ENCODE measurements around the gene RFTN2.

DNA sequence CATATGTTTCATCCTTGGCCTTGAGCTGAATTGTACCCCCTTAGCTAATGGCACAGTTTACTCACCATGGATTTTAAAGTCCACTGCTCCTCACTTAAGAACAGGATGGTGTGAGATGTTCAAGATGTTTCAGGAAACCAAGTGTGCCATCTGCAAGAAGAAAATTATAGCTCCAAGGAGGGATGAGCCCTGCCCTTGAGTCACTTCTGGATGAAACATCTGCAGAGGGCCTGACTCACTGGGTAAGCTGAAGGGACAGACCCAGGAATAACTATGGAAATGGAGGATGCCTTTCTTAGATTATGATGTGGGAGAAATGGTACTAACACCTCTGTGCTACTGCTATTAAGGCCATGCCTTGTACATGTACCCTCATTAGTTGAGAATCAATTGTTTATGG is 36.2 kb upstream of the RFTN2 start:
- TF ChIP-seq, protein P1, sequence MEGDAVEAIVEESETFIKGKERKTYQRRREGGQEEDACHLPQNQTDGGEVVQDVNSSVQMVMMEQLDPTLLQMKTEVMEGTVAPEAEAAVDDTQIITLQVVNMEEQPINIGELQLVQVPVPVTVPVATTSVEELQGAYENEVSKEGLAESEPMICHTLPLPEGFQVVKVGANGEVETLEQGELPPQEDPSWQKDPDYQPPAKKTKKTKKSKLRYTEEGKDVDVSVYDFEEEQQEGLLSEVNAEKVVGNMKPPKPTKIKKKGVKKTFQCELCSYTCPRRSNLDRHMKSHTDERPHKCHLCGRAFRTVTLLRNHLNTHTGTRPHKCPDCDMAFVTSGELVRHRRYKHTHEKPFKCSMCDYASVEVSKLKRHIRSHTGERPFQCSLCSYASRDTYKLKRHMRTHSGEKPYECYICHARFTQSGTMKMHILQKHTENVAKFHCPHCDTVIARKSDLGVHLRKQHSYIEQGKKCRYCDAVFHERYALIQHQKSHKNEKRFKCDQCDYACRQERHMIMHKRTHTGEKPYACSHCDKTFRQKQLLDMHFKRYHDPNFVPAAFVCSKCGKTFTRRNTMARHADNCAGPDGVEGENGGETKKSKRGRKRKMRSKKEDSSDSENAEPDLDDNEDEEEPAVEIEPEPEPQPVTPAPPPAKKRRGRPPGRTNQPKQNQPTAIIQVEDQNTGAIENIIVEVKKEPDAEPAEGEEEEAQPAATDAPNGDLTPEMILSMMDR (IDR thresholded peaks at IDR 0.05), result no peak
- no peak for TF ChIP-seq POLR2A (IDR thresholded peaks at IDR 0.05)
